Measurements from ENCODE around the gene TEAD4. TPM values are rescaled to one million over a fixed set of nuclear protein-coding genes. Genes with fewer than 3 reads are reported as not detected.

The TEAD4 gene
- total RNA-seq, 4 donors from 2014 or later: 4.7 to 26.7 (median 25.0) TPM

DNA sequence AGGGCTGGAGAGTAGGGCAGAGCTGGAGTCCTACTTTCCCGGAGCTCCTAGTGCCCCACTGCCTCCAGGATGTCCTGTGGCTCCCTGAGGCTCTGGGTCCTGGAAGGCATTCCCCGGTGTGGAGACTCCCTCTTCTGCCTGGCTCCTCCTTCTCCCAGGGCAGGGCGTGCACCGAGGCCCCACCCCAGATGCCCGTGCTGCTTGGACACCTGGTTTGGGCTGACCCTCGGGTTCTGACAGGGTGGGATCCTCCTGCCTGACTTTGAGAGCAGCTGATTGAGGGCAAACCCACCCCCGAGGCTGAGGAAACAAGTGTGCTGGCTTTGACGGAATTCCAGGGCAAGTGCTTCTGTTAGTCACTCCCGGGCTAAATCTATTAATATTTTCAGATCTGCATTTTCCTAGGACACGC is 15.4 kb downstream of the TEAD4 start:
- Histone ChIP-seq H3K27me3 (no peaks in the 10 kb centered on the region), H3K36me3 (peaks cover 0 to 9% of the 10 kb centered on the region in 2 donors), H3K4me3 (no peak overlapping the region), H3K27ac (no peak overlapping the region), H3K9me3 (no peaks in the 10 kb centered on the region), H3K4me1 (peaks cover 0 to 6% (median 0%) of the 10 kb centered on the region in 3 donors)
- TF ChIP-seq, protein P1, sequence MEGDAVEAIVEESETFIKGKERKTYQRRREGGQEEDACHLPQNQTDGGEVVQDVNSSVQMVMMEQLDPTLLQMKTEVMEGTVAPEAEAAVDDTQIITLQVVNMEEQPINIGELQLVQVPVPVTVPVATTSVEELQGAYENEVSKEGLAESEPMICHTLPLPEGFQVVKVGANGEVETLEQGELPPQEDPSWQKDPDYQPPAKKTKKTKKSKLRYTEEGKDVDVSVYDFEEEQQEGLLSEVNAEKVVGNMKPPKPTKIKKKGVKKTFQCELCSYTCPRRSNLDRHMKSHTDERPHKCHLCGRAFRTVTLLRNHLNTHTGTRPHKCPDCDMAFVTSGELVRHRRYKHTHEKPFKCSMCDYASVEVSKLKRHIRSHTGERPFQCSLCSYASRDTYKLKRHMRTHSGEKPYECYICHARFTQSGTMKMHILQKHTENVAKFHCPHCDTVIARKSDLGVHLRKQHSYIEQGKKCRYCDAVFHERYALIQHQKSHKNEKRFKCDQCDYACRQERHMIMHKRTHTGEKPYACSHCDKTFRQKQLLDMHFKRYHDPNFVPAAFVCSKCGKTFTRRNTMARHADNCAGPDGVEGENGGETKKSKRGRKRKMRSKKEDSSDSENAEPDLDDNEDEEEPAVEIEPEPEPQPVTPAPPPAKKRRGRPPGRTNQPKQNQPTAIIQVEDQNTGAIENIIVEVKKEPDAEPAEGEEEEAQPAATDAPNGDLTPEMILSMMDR (IDR thresholded peaks at IDR 0.05): no peak
- 18% methylated on average over 4 of the region's 10 CpGs; no CpG with 5 or more reads in 1 of the 2 donors for WGBS, 2 donors (ENCODE audit: low coverage in 1 of 2)
- ATAC-seq: no peak

DNA sequence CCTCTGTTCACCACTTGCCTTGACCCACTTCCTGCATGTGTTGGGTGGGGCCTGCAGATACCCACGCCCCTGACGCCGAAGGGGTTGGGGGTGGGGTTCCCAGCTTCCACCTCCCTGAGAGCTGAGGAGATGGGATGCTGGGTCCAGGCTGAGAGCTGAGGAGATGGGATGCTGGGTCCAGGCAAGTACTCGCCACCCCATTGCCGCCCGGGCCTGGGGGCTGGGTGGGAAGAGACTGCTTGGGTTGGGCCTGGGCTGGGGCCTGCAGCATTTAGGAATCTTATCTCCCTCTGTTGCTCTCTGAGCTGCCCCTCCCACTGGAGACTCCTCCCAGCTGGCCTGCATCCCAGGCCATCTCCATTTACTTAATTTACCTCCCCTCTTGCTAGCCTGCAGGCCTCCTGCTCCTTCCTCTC is 17.4 kb downstream of the TEAD4 start:
- no peak overlapping the region for H3K4me3 ChIP-seq
- peaks cover 0 to 6% (median 0%) of the 10 kb centered on the region in 3 donors for H3K4me1 ChIP-seq
- no peaks in the 10 kb centered on the region for H3K27me3 ChIP-seq
- no peak overlapping the region for H3K27ac ChIP-seq
- ATAC-seq: no peak
- TF ChIP-seq POLR2AphosphoS5 (IDR thresholded peaks at IDR 0.05) (no peak), EP300 (IDR thresholded peaks at IDR 0.05) (no peak), POLR2A (IDR thresholded peaks at IDR 0.05) (no peak)
- TF ChIP-seq, protein P1 (IDR thresholded peaks at IDR 0.05): no peak
- no peaks in the 10 kb centered on the region for H3K9me3 ChIP-seq
- WGBS, 2 donors (ENCODE audit: low coverage in 1 of 2): 90% methylated on average over 2 of the region's 6 CpGs; no CpG with 5 or more reads in 1 of the 2 donors
- H3K36me3 ChIP-seq: peaks cover 0 to 6% of the 10 kb centered on the region in 2 donors

GRCh38 chr12:2977776-2978175 is 18.6 kb downstream of the TEAD4 start:
- H3K36me3 ChIP-seq: peaks cover 0 to 6% of the 10 kb centered on the region in 2 donors
- no peaks in the 10 kb centered on the region for H3K9me3 ChIP-seq
- ATAC-seq: no peak
- no peak overlapping the region for H3K4me3 ChIP-seq
- no peaks in the 10 kb centered on the region for H3K27me3 ChIP-seq
- H3K4me1 ChIP-seq: peaks cover 0 to 6% (median 0%) of the 10 kb centered on the region in 3 donors
- whole genome bisulfite sequencing, 2 donors (ENCODE audit: low coverage in 1 of 2): 87 to 97% methylated on average over 4 to 5 of the region's 5 CpGs
- no peak for TF ChIP-seq POLR2A (IDR thresholded peaks at IDR 0.05)
- TF ChIP-seq, protein P1 (IDR thresholded peaks at IDR 0.05): no peak
- TF ChIP-seq POLR2AphosphoS5 (IDR thresholded peaks at IDR 0.05): no peak
- TF ChIP-seq EP300 (IDR thresholded peaks at IDR 0.05): no peak
- no peak overlapping the region for H3K27ac ChIP-seq

GRCh38 chr12:2979806-2980205 is 20.6 kb downstream of the TEAD4 start:
- ATAC-seq: no peak
- no peak for TF ChIP-seq POLR2A (IDR thresholded peaks at IDR 0.05)
- TF ChIP-seq, protein P1 (IDR thresholded peaks at IDR 0.05): no peak
- 80 to 89% methylated on average over 2 to 3 of the region's 4 CpGs for WGBS, 2 donors (ENCODE audit: low coverage in 1 of 2)

GRCh38 chr12:2980630-2981029 is 21.4 kb downstream of the TEAD4 start:
- 40 to 71% methylated on average over 2 to 6 of the region's 7 CpGs for WGBS, 2 donors (ENCODE audit: low coverage in 1 of 2)
- Histone ChIP-seq H3K4me1 (no peaks in the 10 kb centered on the region), H3K36me3 (peaks cover 0 to 6% of the 10 kb centered on the region in 2 donors), H3K27me3 (no peaks in the 10 kb centered on the region), H3K4me3 (no peak overlapping the region), H3K9me3 (no peaks in the 10 kb centered on the region), H3K27ac (no peak overlapping the region)
- ATAC-seq: no peak
- TF ChIP-seq POLR2AphosphoS5 (IDR thresholded peaks at IDR 0.05) (no peak), POLR2A (IDR thresholded peaks at IDR 0.05) (no peak), EP300 (IDR thresholded peaks at IDR 0.05) (no peak)
- TF ChIP-seq, protein P1 (IDR thresholded peaks at IDR 0.05): no peak

More at GRCh38 chr12:2979806-2980205, 20.6 kb downstream of the TEAD4 start:
- H3K27me3 ChIP-seq: no peaks in the 10 kb centered on the region
- H3K9me3 ChIP-seq: no peaks in the 10 kb centered on the region
- peaks cover 0 to 6% of the 10 kb centered on the region in 2 donors for H3K36me3 ChIP-seq
- no peak overlapping the region for H3K27ac ChIP-seq
- H3K4me1 ChIP-seq: no peaks in the 10 kb centered on the region
- H3K4me3 ChIP-seq: no peak overlapping the region
